GM19043 (cell line): ENCODE results near the gene HAS3.
"Not testable (repeated sequence)": the region's sequence is repeated elsewhere in the genome, so short reads cannot be mapped to it uniquely, and the experiment has no call there.

Experiments
- ATAC-seq: cut with Tn5 transposase; IDR thresholded peaks from one replicate; pipeline ENCODE4 v1.9.1; 2021; ENCODE audit warnings: low read depth; ENCODE audit not compliant: unreplicated experiment

The HAS3 gene

DNA sequence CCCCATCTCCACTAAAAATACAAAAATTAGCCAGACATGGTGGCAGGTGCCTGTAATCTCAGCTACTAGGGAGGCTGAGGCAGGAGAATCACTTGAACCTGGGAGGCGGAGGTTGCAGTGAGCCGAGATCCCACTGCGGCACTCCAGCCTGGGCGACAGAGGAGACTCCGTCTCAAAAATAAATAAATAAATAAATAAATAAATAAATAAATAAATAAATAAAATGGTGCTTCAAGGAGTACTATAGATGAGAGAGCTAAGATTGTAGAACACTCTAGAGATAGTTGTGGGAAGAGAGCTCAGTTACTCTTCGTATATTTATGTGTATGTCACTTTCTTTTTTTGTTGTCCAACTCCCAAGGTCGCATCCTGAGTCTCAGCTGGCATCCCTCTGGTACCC is 34.0 kb downstream of the HAS3 start:
- not testable (repeated sequence) for ATAC-seq

DNA sequence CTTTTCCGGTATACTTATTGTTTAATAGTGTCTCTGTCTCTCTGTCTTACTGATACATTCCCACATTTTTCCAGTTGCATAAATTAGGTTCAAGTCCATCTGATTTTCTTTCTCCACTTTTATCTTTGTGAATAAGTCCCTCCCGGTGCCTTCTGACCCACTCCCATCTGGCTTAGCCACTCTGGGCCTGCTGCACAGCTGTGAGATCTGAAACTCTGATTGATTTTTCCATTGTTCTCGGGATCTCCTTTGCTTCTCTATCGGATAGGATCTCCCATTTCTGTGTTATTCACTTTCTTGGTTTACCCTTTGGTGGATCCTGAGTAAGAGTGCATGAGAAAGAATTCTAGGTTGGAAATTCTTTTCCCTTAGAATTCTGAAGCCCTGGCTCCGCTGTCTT is 35.6 kb downstream of the HAS3 start:
- ATAC-seq, result no peak

DNA sequence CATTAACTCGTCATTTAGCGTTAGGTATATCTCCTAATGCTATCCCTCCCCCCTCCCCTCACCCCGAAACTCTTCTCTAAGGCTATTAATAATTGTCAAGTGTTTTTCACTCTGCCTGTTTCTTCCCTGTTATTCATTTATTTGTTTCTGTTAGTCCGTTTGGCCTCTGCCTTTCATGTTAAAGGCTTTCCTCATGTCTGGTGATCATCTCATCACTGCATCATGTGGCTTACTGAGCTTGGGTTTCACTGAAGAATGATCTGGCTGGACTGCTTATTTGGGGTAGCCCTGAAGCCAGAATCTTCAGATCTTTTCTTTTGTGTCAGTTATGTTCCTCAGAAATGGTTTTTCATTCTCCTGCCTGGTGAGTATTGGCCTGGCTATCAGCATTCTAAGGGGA is 36.5 kb downstream of the HAS3 start:
- ATAC-seq, result no peak

DNA sequence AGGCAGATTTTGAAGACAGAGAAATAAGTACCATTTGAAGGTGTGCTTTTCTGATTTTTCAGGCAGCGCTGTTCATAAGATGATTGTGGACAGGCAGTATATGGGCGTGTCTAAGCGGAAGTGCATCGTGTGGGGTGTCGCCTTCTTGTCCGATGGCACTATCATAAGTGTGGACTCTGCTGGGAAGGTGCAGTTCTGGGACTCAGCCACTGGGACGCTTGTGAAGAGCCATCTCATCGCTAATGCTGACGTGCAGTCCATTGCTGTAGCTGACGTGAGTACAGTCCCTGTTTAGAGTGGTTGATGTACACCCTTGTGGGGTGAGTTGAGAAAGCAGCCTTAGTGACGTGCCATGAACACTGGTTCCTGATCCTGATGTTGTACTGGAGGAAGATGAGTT is 37.7 kb downstream of the HAS3 start:
- no peak for ATAC-seq

DNA sequence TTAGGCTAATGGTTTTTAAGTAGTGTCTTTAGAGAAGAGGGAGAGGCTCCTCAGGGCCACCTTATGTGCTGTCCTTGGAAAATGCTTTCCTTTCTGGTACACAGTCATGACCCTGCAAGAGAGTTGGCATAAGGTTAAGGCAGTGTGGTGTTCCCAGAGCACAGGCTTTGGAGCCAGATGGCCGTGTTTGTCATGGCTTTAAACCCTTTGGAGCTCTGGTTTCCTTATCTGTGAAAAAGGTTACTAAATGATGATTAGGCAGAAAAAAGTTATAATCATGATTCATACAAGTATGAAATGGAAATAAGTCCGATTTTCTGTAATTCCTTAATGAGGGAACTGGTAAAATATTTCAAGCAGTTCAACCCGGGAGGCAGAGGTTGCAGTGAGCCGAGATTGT is 40.2 kb downstream of the HAS3 start:
- no peak for ATAC-seq

DNA sequence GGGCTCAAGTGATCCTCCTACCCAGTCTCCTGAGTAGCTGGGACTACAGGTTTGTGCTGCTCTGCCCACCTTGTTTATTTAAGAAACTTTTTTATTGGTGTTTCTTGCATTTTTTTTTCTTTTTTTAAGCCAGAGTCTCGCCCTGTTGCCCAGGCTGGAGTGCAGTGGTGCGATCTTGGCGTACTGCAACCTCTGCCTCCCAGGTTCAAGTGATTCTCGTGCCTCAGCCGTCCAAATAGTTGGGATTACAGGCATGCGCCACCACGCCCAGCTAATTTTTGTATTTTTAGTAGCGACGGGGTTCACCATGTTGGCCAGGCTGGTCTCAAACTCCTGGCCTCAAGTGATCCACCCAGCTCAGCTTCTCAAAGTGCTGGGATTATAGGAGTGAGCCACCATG is 44.2 kb downstream of the HAS3 start:
- ATAC-seq, result not testable (repeated sequence)

DNA sequence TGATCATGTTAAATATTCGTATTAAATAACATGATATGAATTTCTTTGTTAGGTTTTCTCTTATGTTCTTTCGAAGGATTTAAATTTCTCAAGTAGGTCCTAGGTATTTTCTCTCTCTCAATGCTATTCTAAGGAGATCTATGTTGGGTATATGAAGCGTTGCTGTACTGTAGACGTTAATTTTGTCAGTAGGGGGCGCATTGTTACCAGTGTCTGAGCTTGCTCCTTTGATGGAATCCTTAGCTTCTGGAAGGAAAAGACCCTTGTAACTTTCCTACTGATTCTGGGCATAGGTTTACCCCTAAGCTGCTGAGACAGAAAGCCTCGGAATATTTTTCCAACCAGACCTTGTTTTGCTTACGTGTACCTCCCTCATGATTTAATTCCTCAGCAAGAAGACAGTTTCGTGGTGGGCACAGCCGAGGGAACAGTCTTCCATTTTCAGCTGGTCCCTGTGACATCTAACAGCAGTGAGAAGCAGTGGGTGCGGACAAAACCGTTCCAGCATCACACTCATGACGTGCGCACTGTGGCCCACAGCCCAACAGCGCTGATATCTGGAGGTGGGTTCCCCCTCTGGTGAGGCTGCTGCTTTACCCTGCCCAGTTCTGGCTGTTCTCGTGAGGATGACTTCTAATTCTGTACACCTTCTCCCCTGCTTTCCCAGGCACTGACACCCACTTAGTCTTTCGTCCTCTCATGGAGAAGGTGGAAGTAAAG is 44.9 kb downstream of the HAS3 start:
- no peak for ATAC-seq

DNA sequence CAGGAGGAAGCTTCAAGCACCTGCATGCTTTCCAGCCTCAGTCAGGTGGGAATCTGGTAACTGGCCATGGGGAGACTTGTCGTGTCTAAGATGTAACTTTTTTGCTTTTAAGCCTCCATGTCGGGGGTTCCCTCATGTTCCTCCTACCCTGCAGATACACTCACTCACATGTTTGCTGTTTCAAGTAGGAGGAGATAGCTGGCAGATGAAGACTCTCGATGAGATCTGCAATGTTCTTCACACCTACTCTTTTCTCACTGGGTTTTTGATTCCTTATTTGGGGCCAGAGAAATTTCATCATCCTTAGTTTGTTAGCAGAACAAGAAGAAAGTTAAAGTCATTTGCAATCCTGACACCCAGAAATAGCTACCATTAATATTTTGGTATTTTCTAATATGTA is 51.7 kb downstream of the HAS3 start:
- ATAC-seq, result no peak

DNA sequence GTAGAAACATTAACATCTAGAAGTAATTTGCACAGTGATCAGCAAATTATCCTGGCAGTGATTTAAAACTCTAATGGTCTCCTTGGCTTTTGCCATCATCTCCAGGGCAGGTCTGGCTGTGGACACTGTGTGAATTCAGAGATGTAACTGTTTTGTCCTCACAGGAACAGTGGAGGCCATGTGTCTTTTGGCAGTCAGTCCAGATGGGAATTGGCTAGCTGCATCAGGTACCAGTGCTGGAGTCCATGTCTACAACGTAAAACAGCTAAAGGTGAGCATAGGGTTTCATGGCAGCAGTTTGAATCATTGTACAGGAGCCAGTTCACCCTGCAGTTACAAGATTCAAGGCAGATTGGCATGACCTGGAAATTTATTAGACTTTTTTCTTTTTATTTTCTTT is 54.7 kb downstream of the HAS3 start:
- ATAC-seq, result no peak

DNA sequence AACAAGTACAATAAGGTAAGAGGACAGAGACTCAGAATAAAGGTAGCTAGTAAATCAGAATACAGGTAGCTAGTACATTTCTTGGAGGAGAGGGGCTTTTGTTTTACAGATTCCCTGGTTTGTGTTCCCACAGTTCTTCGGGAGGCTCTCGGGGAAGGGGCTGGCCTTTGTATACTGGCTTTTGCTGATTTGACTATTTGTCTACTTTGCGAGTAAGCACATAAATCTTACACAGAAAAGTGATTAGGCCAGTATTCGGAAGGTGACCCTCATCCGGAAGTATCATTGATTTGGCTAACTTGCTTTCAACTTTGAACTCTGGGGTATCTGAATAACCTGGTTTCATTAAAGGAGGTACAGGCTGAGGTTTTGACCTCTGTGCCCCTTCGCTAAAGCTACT is 60.1 kb downstream of the HAS3 start:
- no peak for ATAC-seq

DNA sequence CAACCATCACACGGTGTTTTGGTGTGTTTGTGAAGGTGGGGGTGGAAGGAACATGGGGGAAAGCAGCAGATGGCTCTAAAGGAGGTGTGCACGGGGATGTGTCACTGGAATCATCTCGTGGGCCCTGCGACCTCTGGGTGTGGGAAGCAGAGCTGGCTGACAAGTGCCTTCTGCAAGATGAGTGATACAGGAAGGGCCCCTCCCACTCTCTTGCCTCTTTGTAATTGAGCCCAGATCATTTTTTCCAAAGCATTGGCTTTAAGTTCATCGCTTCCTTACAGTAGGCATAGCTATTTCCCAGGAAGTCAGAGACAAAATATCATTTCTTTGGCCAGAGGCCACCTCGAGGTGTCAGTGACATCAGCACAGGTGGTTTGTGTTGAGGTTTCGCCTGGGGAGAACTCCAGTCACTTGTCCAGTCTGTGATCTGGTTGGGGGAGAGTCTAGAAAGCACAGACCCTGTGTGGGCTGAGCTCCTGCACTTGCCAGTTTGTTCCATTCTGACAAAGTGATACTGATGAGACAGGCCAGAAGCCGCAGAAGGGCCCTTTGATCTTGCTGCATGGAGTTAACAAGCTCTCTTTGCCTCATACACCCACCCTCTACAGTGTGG is 60.9 kb downstream of the HAS3 start:
- ATAC-seq, result no peak

DNA sequence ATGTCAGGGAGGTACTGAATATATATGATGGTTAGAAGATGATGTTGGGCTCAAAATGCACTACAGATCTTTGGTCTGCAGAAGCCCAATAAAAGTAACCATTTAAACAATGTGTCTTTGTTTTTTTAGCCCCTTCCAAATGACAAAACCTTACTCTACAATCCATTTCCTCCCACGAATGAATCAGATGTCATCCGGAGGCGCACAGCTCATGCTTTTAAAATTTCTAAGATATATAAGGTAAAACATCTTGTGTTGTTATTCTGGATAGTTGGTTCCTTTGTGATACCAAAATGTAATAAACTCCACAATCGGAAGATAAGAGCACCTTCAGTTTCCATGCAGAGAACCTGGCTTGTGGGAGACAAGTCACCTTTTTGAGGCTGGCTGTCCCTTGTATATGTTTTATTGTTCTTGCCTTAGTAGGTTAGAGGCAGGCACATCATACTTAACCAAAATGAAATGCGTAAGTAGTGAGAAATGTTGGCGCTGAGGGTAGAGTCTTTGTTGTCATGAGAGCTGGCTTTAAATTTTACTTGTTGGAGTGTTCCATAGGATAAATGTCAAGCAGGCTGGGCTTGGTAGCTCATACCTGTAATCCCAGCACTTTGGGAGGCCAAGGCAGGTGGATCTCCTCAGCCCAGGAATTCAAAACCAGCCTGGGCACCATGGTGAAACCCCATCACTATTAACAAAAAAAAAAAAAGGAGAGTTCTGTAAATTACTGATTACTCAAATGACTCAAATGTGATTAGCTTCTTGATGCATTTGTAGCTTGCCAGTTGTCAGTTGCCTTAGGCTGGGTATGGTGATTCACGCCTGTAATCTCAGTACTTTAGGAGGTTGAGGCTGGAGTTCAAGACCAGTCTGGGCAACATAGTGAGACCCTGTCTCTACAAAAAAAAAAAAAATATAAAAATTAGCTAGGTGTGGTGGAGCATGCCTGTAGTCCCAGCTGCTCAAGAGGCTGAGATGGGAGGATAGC is 61.8 kb downstream of the HAS3 start:
- no peak for ATAC-seq
